B cell (primary cell): ENCODE data around the gene CACNA1D. TPM values are rescaled to one million over a fixed set of nuclear protein-coding genes. Genes with fewer than 3 reads are reported as not detected.

Experiments
- ATAC-seq: fragments of 200-7000 bp; cut with Tn5 transposase; one replicate; pipeline ENCODE4 v1.10.0; 2021; ENCODE audit warnings: low read depth, mild to moderate bottlenecking, moderate number of reproducible peaks, moderate library complexity
- CTCF ChIA-PET: fragments of 350-600 bp; sonication (Branson Sonifier 250); formaldehyde crosslinking; loops from one replicate; lab custom pipeline; 2021; ENCODE audit warnings: antibody characterized with exemption, inconsistent platforms; lab: Charles Lee
- POLR2A ChIA-PET: fragments of 350-600 bp; sonication (Branson Sonifier 250); formaldehyde crosslinking; loops from one replicate; lab custom pipeline; 2021; ENCODE audit warnings: antibody characterized with exemption; lab: Charles Lee
- DNase-seq: peaks from one replicate; pipeline ENCODE4 v3.0.0; 2013
- H2AFZ ChIP-seq: 2 replicates; pipeline ENCODE4 v1.6.1; 2012; ENCODE audit warnings: mild to moderate bottlenecking, low read depth, low read length; ENCODE audit not compliant: insufficient read depth, poor library complexity, severe bottlenecking
- H3K27ac ChIP-seq, 2 donors: 1 replicate in 1 of 2; 2 replicates in 1 of 2; pipeline ENCODE4 v1.5.1; 2012 to 2013; ENCODE audit warnings: low read length in 2 of 2, mild to moderate bottlenecking in 2 of 2, moderate library complexity in 1 of 2
- H3K27me3 ChIP-seq, 4 experiments: fragments of 200-600 bp in 1 of 4; sonication (generic) in 1 of 4; replicated peaks in 1 of 4; 1 replicate in 2 of 4; 2 replicates in 2 of 4; pipeline versions ENCODE4 v1.6.1 to v1.7.0; 2013 to 2016; ENCODE audit warnings: low read length in 3 of 4, mild to moderate bottlenecking in 2 of 4, mixed read lengths in 1 of 4, moderate library complexity in 1 of 4; ENCODE audit not compliant: insufficient read depth in 4 of 4, control insufficient read depth in 3 of 4; ENCODE audit errors: control extremely low read depth in 1 of 4
- H3K36me3 ChIP-seq, 2 experiments: replicated peaks in 1 of 2; 1 replicate in 1 of 2; 2 replicates in 1 of 2; pipeline versions ENCODE4 v1.6.1 to v1.7.1; 2013; ENCODE audit warnings: low read length in 1 of 2; ENCODE audit not compliant: insufficient read depth in 2 of 2, control insufficient read depth in 1 of 2; ENCODE audit errors: control extremely low read depth in 1 of 2, extremely low read depth in 1 of 2
- H3K4me1 ChIP-seq, 2 donors: fragments of 200-600 bp in 1 of 2; sonication (generic) in 1 of 2; 1 replicate in 1 of 2; 2 replicates in 1 of 2; pipeline versions ENCODE4 v1.5.1 to v1.6.1; 2013 to 2017; ENCODE audit warnings: low read length in 2 of 2; ENCODE audit not compliant: control insufficient read depth in 2 of 2, insufficient read depth in 2 of 2
- H3K4me2 ChIP-seq: replicated peaks from 2 replicates; pipeline ENCODE3; 2012; ENCODE audit warnings: mild to moderate bottlenecking, low read depth, low read length; ENCODE audit not compliant: poor library complexity, severe bottlenecking
- H3K4me3 ChIP-seq, 5 experiments: fragments of 200-600 bp in 1 of 5; sonication (generic) in 1 of 5; 1 replicate in 3 of 5; 2 replicates in 2 of 5; pipeline versions ENCODE4 v1.5.1 to v1.7.0; 2011 to 2016; ENCODE audit warnings: low read length in 4 of 5, mild to moderate bottlenecking in 4 of 5, low read depth in 2 of 5, control low read depth in 1 of 5, moderate library complexity in 1 of 5; ENCODE audit not compliant: insufficient read depth in 1 of 5; ENCODE audit errors: control extremely low read depth in 1 of 5, extremely low read depth in 1 of 5
- H3K79me2 ChIP-seq: fragments of 200-600 bp; sonication (generic); one replicate; pipeline ENCODE4 v1.6.0; 2016; ENCODE audit warnings: low read length; ENCODE audit not compliant: control insufficient read depth, insufficient read depth
- H3K9ac ChIP-seq: fragments of 200-600 bp; sonication (generic); 2 replicates; pipeline ENCODE4 v1.6.1; 2017; ENCODE audit warnings: mild to moderate bottlenecking, low read length, moderate library complexity
- H3K9me3 ChIP-seq, 3 donors: one replicate each; pipeline versions ENCODE4 v1.6.1 to v1.7.1; 2013; ENCODE audit warnings: low read length in 2 of 3; ENCODE audit not compliant: control insufficient read depth in 2 of 3, insufficient read depth in 1 of 3; ENCODE audit errors: control extremely low read depth in 1 of 3
- H4K20me1 ChIP-seq: 2 replicates; pipeline ENCODE4 v1.6.0; 2012; ENCODE audit warnings: mild to moderate bottlenecking, low read length; ENCODE audit not compliant: insufficient read depth, control insufficient read depth, poor library complexity, severe bottlenecking
- H3K27ac Mint-ChIP-seq: one replicate; pipeline ENCODE4 v1.8.0; 2021; ENCODE audit warnings: mixed read lengths
- H3K27me3 Mint-ChIP-seq: one replicate; pipeline ENCODE4 v1.8.0; 2021; ENCODE audit warnings: mixed read lengths
- H3K4me1 Mint-ChIP-seq: one replicate; pipeline ENCODE4 v1.8.0; 2021; ENCODE audit warnings: mixed read lengths
- H3K4me3 Mint-ChIP-seq: one replicate; pipeline ENCODE4 v1.8.0; 2021; ENCODE audit warnings: mixed read lengths
- H3K9me3 Mint-ChIP-seq: one replicate; pipeline ENCODE4 v1.8.0; 2022; ENCODE audit warnings: mixed read lengths; ENCODE audit not compliant: insufficient read depth
- EZH2 ChIP-seq: IDR thresholded peaks from 2 replicates; pipeline ENCODE4 v1.6.1; 2012; ENCODE audit warnings: borderline replicate concordance, low read depth, mild to moderate bottlenecking, moderate library complexity, low read length; ENCODE audit not compliant: insufficient read depth, poor library complexity, severe bottlenecking
- WGBS: methylation state at CpG from one replicate; pipeline ENCODE4 v1.1.5; 2013; ENCODE audit warnings: missing lambda C conversion rate; ENCODE audit not compliant: insufficient coverage; 5-methylcytosine and 5-hydroxymethylcytosine counted together
- intact Hi-C: fragments of 100-400 bp; cut with micrococcal nuclease; formaldehyde crosslinking; loops from one replicate; pipeline ENCODE4 v1.10.0; 2022
- polyA plus RNA-seq: library from polyadenylated mRNA; depleted of rRNA; stranded (reverse); fragments of >200 nt; gene quantifications from 2 replicates; pipeline ENCODE4 v1.2.3, GENCODE V29; 2012
- total RNA-seq, 2 donors: library from RNA; stranded (reverse); fragments of 120-200 nt in 1 of 2; gene quantifications; 1 replicate in 1 of 2; 2 replicates in 1 of 2; pipeline versions ENCODE4 v1.2.3 to v1.2.4, GENCODE V29; 2013 to 2022
- TF ChIP-seq, protein P1 (sequence below): fragments of 200-600 bp; IDR thresholded peaks from one replicate; pipeline ENCODE4 v1.8.0; 2022; ENCODE audit warnings: antibody characterized with exemption, mild to moderate bottlenecking

The CACNA1D gene
- total and polyA plus RNA-seq, 2 donors (not counting 1 experiment from before 2014, with no cell fraction given) = 0.06 to 0.07 TPM

DNA sequence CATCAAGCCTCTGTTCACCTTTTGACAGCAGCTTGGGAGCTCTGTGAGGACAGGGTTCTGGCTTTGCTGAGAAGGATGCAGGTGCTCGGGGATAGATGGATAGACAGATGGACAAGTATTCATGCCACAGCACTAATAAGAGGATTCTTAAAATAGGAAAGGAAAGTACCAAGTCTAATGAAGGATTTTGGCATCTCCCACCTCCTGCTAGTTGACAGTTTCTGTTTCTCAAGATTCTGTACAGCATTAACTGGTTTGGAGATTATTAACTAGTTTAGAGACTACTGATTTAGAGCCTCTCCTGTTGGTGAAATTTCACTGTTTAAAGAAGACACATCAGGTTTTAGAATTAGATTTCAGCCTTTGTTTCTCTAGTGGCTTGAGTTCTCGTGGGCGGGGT lies 152.3 kb downstream of the CACNA1D start:
- no peak overlapping the region for H3K4me3 ChIP-seq
- H3K27me3 Mint-ChIP-seq = peaks cover 9% of the 10 kb centered on the region
- peaks cover 14% of the 10 kb centered on the region for H3K4me1 Mint-ChIP-seq
- POLR2A ChIA-PET = no interaction called here
- intact Hi-C loops = no loop called here
- H3K27me3 ChIP-seq = peaks cover 0 to 5% (median 0%) of the 10 kb centered on the region in 4 experiments
- H3K9me3 Mint-ChIP-seq = no peaks in the 10 kb centered on the region
- no peak overlapping the region for H3K9ac ChIP-seq
- ATAC-seq (no peak), DNase-seq (no peak)
- no peaks in the 10 kb centered on the region for H3K36me3 ChIP-seq
- H3K79me2 ChIP-seq = no peaks in the 10 kb centered on the region
- no peaks in the 10 kb centered on the region for H4K20me1 ChIP-seq
- CTCF ChIA-PET = no interaction called here
- H2AFZ ChIP-seq = no peak overlapping the region
- H3K27ac ChIP-seq = no peak overlapping the region
- peaks cover 0 to 8% of the 10 kb centered on the region in 2 donors for H3K4me1 ChIP-seq
- 96% methylated on average over 3 of the region's 3 CpGs for WGBS
- H3K9me3 ChIP-seq = no peaks in the 10 kb centered on the region
- TF ChIP-seq EZH2 = no peak
- TF ChIP-seq, protein P1, sequence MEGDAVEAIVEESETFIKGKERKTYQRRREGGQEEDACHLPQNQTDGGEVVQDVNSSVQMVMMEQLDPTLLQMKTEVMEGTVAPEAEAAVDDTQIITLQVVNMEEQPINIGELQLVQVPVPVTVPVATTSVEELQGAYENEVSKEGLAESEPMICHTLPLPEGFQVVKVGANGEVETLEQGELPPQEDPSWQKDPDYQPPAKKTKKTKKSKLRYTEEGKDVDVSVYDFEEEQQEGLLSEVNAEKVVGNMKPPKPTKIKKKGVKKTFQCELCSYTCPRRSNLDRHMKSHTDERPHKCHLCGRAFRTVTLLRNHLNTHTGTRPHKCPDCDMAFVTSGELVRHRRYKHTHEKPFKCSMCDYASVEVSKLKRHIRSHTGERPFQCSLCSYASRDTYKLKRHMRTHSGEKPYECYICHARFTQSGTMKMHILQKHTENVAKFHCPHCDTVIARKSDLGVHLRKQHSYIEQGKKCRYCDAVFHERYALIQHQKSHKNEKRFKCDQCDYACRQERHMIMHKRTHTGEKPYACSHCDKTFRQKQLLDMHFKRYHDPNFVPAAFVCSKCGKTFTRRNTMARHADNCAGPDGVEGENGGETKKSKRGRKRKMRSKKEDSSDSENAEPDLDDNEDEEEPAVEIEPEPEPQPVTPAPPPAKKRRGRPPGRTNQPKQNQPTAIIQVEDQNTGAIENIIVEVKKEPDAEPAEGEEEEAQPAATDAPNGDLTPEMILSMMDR = no peak
- no peak overlapping the region for H3K4me2 ChIP-seq
- H3K27ac Mint-ChIP-seq = no peak overlapping the region
- no peak overlapping the region for H3K4me3 Mint-ChIP-seq

DNA sequence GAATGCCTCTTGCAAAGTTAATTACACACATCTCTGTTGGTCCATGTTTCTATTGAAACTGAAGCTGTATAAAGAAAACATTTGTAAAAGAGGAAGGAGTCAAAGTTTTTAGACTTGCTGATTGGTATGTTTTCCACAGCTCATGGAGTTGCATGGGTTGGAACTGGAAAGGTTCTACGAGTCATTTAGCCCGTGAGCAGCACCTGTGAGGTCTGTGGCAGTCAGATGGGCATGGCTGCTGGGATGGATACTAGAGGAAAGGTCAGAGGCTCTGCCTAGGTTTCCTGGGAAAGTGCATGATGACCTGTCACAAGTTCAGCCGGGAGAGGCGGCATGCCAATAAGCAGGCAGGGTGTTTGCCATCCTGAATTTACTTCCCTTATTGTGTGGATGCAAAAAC lies 155.4 kb downstream of the CACNA1D start:
- TF ChIP-seq, protein P1 = no peak
- no peak for TF ChIP-seq EZH2
- Histone ChIP-seq H3K36me3 (no peaks in the 10 kb centered on the region), H3K27ac (no peak overlapping the region), H4K20me1 (no peaks in the 10 kb centered on the region), H3K9me3 (peaks cover 0 to 9% (median 8%) of the 10 kb centered on the region in 3 donors), H3K4me1 (peaks cover 0 to 8% of the 10 kb centered on the region in 2 donors), H3K27me3 (peaks cover 0 to 5% (median 0%) of the 10 kb centered on the region in 4 experiments), H2AFZ (no peak overlapping the region), H3K79me2 (no peaks in the 10 kb centered on the region), H3K4me3 (no peak overlapping the region), H3K4me2 (no peak overlapping the region), H3K9ac (no peak overlapping the region)
- WGBS = 84% methylated on average over 2 of the region's 4 CpGs
- ATAC-seq = no peak
- Mint-ChIP-seq H3K4me1 (peaks cover 14% of the 10 kb centered on the region), H3K9me3 (peaks cover 8% of the 10 kb centered on the region), H3K27ac (no peak overlapping the region), H3K4me3 (no peak overlapping the region), H3K27me3 (peaks cover 9% of the 10 kb centered on the region)
- CTCF ChIA-PET = no interaction called here
- intact Hi-C loops = no loop called here
- POLR2A ChIA-PET = no interaction called here
- DNase-seq = no peak
